Sigmoid colon (tissue), 7 donors: ENCODE measurements around the gene GLIS2. TPM values are rescaled to one million over a fixed set of nuclear protein-coding genes. Genes with fewer than 3 reads are reported as not detected.

Source experiments
- DNase-seq: peaks from one replicate; pipeline ENCODE4 v3.0.0-alpha.2; 2019
- H3K27ac ChIP-seq, 4 donors: fragments of 200-600 bp; sonication (generic); one replicate each; pipeline ENCODE4 v1.5.1; 2016 to 2019; ENCODE audit warnings: mild to moderate bottlenecking in 1 of 4
- H3K27me3 ChIP-seq, 3 donors: fragments of 200-600 bp; sonication (generic); one replicate each; pipeline ENCODE4 v1.5.1; 2019; ENCODE audit warnings: mild to moderate bottlenecking in 1 of 3
- H3K36me3 ChIP-seq, 4 donors: fragments of 200-600 bp; sonication (generic); one replicate each; pipeline ENCODE4 v1.5.1; 2016 to 2019
- H3K4me1 ChIP-seq, 4 donors: fragments of 200-600 bp; sonication (generic); one replicate each; pipeline ENCODE4 v1.5.1; 2017 to 2019
- H3K4me3 ChIP-seq, 4 donors: fragments of 200-600 bp; sonication (generic); one replicate each; pipeline ENCODE4 v1.5.1; 2017 to 2019; ENCODE audit warnings: mild to moderate bottlenecking in 2 of 4, moderate library complexity in 1 of 4
- H3K9me3 ChIP-seq, 4 donors: fragments of 200-600 bp in 3 of 4; sonication (generic) in 3 of 4; one replicate each; pipeline versions ENCODE4 v1.5.1 to v1.6.1; 2013 to 2019
- EP300 ChIP-seq, 4 donors: sonication (generic); formaldehyde crosslinking; IDR thresholded peaks; one replicate each; pipeline ENCODE4 v1.6.1; 2017; ENCODE audit warnings: antibody characterized with exemption in 4 of 4
- POLR2A ChIP-seq, 2 donors: fragments of 450-650 bp; IDR thresholded peaks; one replicate each; pipeline ENCODE4 v1.6.1; 2016; ENCODE audit warnings: antibody characterized with exemption in 2 of 2, mild to moderate bottlenecking in 2 of 2, moderate library complexity in 2 of 2
- POLR2AphosphoS5 ChIP-seq, 4 donors: sonication (generic); formaldehyde crosslinking; IDR thresholded peaks; one replicate each; pipeline ENCODE4 v1.6.1; 2017; ENCODE audit warnings: antibody characterized with exemption in 4 of 4
- WGBS, 2 donors: extraction: QIAGEN DNeasy Blood & Tissue Kit; methylation state at CpG; one replicate each; pipeline ENCODE4 v1.1.7; 2013; 5-methylcytosine and 5-hydroxymethylcytosine counted together
- intact Hi-C: fragments of 100-400 bp; cut with DNase I; formaldehyde crosslinking; loops from one replicate; pipeline ENCODE4 v1.15.1; 2023
- polyA plus RNA-seq, 3 donors: library from polyadenylated mRNA; stranded (reverse); fragments of 200-250 nt; gene quantifications; one replicate each; pipeline ENCODE4 v1.2.3, GENCODE V29; 2013
- total RNA-seq, 4 donors: library from RNA; depleted of rRNA; stranded (reverse); fragments of >200 nt; gene quantifications; one replicate each; pipeline ENCODE4 v1.1.0, GENCODE V29; 2016
- TF ChIP-seq, protein P1 (sequence below), 4 experiments: fragments of 450-650 bp in 3 of 4; fragments of 200-600 bp in 1 of 4; IDR thresholded peaks; one replicate each; pipeline ENCODE4 v1.5.1; 2016 to 2019; ENCODE audit warnings: antibody characterized with exemption in 4 of 4, mild to moderate bottlenecking in 3 of 4, moderate library complexity in 2 of 4
- donor health status: healthy with polysubstance abuse.
- donor health status: Bipolar disorder and iron deficiency.
- donor health status: healthy.

GLIS2 gene
- total and polyA plus RNA-seq, 7 donors: 0.69 to 11.9 (median 5.4) TPM

GRCh38 chr16:4370570-4371356 is 54.9 kb downstream of the GLIS2 start:
- H3K27ac ChIP-seq: peak overlapping the region; percentile 82 to 97 (median 90)
- H3K4me1 ChIP-seq: peaks cover 0 to 57% (median 51%) of the 10 kb centered on the region in 4 donors
- H3K27me3 ChIP-seq: no peaks in the 10 kb centered on the region
- peak overlapping the region in 2 of 4 donors; percentile 64 to 72 for H3K4me3 ChIP-seq
- H3K36me3 ChIP-seq: no peaks in the 10 kb centered on the region
- H3K9me3 ChIP-seq: no peaks in the 10 kb centered on the region
- intact Hi-C loops: no loop called here
- peak; percentile 90 for DNase-seq
- TF ChIP-seq EP300 (IDR thresholded peaks at IDR 0.05) (no peak), POLR2A (IDR thresholded peaks at IDR 0.05) (no peak), POLR2AphosphoS5 (IDR thresholded peaks at IDR 0.05) (peak in 1 of 4 donors; percentile 53)
- TF ChIP-seq, protein P1, sequence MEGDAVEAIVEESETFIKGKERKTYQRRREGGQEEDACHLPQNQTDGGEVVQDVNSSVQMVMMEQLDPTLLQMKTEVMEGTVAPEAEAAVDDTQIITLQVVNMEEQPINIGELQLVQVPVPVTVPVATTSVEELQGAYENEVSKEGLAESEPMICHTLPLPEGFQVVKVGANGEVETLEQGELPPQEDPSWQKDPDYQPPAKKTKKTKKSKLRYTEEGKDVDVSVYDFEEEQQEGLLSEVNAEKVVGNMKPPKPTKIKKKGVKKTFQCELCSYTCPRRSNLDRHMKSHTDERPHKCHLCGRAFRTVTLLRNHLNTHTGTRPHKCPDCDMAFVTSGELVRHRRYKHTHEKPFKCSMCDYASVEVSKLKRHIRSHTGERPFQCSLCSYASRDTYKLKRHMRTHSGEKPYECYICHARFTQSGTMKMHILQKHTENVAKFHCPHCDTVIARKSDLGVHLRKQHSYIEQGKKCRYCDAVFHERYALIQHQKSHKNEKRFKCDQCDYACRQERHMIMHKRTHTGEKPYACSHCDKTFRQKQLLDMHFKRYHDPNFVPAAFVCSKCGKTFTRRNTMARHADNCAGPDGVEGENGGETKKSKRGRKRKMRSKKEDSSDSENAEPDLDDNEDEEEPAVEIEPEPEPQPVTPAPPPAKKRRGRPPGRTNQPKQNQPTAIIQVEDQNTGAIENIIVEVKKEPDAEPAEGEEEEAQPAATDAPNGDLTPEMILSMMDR (IDR thresholded peaks at IDR 0.05): no peak
- WGBS, 2 donors: 74 to 81% methylated on average over 14 of the region's 14 CpGs

- 5 to 7% methylated on average over 50 of the region's 50 CpGs for WGBS, 2 donors
- Histone ChIP-seq H3K27me3 (no peaks in the 10 kb centered on the region), H3K27ac (peak within 1 kb of the TSS; percentile 82 to 97 (median 90)), H3K9me3 (no peaks in the 10 kb centered on the region), H3K4me1 (peaks cover 0 to 64% (median 58%) of the 10 kb centered on the region in 4 donors), H3K4me3 (peak within 1 kb of the TSS; percentile 40 to 76 (median 68)), H3K36me3 (no peaks in the 10 kb centered on the region)
- DNase-seq: peak; percentile 92
- intact Hi-C loops: no loop called here
- peak; percentile 83 to 90 for TF ChIP-seq POLR2A (IDR thresholded peaks at IDR 0.05)
- TF ChIP-seq, protein P1 (IDR thresholded peaks at IDR 0.05): no peak
- no peak for TF ChIP-seq EP300 (IDR thresholded peaks at IDR 0.05)
- TF ChIP-seq POLR2AphosphoS5 (IDR thresholded peaks at IDR 0.05): peak; percentile 94 to 99 (median 99)
These were observed 55.6 kb downstream of the GLIS2 start, which contains the start of gene VASN for GRCh38 chr16:4371357-4372000. VASN (plus strand) TSS chr16:4371848; CDS start chr16:4380878, 9,030 bp downstream.

- H3K36me3 ChIP-seq: no peaks in the 10 kb centered on the region
- peaks cover 0 to 70% (median 64%) of the 10 kb centered on the region in 4 donors for H3K4me1 ChIP-seq
- no peak for DNase-seq
- intact Hi-C loops: no loop called here
- no peaks in the 10 kb centered on the region for H3K9me3 ChIP-seq
- H3K27me3 ChIP-seq: no peaks in the 10 kb centered on the region
- no peak for TF ChIP-seq POLR2AphosphoS5 (IDR thresholded peaks at IDR 0.05)
- TF ChIP-seq, protein P1 (IDR thresholded peaks at IDR 0.05): no peak
- no peak for TF ChIP-seq EP300 (IDR thresholded peaks at IDR 0.05)
- H3K4me3 ChIP-seq: peak overlapping the region; percentile 40 to 76 (median 68)
- WGBS, 2 donors: 5 to 7% methylated on average over 43 of the region's 43 CpGs
- peak overlapping the region; percentile 82 to 97 (median 90) for H3K27ac ChIP-seq
These were observed 56.2 kb downstream of the GLIS2 start for GRCh38 chr16:4372001-4372577.

- TF ChIP-seq, protein P1 (IDR thresholded peaks at IDR 0.05): no peak
- peak in 3 of 4 donors; percentile 18 to 55 (median 23) for TF ChIP-seq POLR2AphosphoS5 (IDR thresholded peaks at IDR 0.05)
- intact Hi-C loops: no loop called here
- Histone ChIP-seq H3K36me3 (no peaks in the 10 kb centered on the region), H3K4me1 (peaks cover 0 to 77% (median 71%) of the 10 kb centered on the region in 4 donors), H3K4me3 (peak overlapping the region; percentile 40 to 76 (median 68)), H3K9me3 (no peaks in the 10 kb centered on the region), H3K27me3 (no peaks in the 10 kb centered on the region), H3K27ac (peak overlapping the region; percentile 82 to 97 (median 90))
- 72 to 74% methylated on average over 10 of the region's 10 CpGs for WGBS, 2 donors
- peak; percentile 87 for DNase-seq
These were observed 56.9 kb downstream of the GLIS2 start for GRCh38 chr16:4372578-4373355.
